GM12878 (cell line): Measurements from ENCODE around the gene SLC12A3. TPM values are rescaled to one million over a fixed set of nuclear protein-coding genes. Genes with fewer than 3 reads are reported as not detected.

Experiments
- ATAC-seq: fragments of 200-7000 bp; cut with Tn5 transposase; 3 replicates; pipeline ENCODE4 v1.9.1; 2020; ENCODE audit warnings: mild to moderate bottlenecking, moderate library complexity
- BruUV-seq: library from RNA; stranded (reverse); fragments of 400-500 nt; replicated peaks from 2 replicates; lab custom pipeline; 2021; lab: Mats Ljungman, UMichigan
- CTCF ChIA-PET: fragments of 300-600 bp; sonication (Branson Sonifier 250); formaldehyde crosslinking; extraction: SDS; loops from one replicate; lab custom pipeline; 2021; ENCODE audit warnings: inconsistent platforms; lab: Yijun Ruan, JAX
- POLR2A ChIA-PET: fragments of 350-600 bp; formaldehyde crosslinking; extraction: SDS; loops from one replicate; lab custom pipeline; 2021; ENCODE audit warnings: inconsistent platforms; lab: Charles Lee
- RAD21 ChIA-PET: fragments of 300-600 bp; sonication (Branson Sonifier 250); formaldehyde crosslinking; loops from one replicate; lab custom pipeline; 2023; ENCODE audit warnings: antibody characterized with exemption; ENCODE audit not compliant: unreplicated experiment; lab: Charles Lee
- SMC1A ChIA-PET: fragments of 300-600 bp; sonication (Branson Sonifier 250); formaldehyde crosslinking; loops from one replicate; lab custom pipeline; 2023; ENCODE audit not compliant: unreplicated experiment, uncharacterized antibody; lab: Charles Lee
- DNase-seq: peaks from one replicate; pipeline ENCODE4 v3.0.0-alpha.2; 2011; ENCODE audit warnings: low read depth, low spot score
- FAIRE-seq: peaks from 3 replicates; lab custom pipeline; 2011; peaks lifted over from hg19 to GRCh38; lab: Jason Lieb, UNC
- H2AFZ ChIP-seq: 2 replicates; pipeline ENCODE4 v1.6.0; 2011; ENCODE audit warnings: low read depth, low read length, control low read depth; ENCODE audit not compliant: control insufficient read depth
- H3K27ac ChIP-seq: 2 replicates; pipeline ENCODE4 v1.5.1; 2011; ENCODE audit warnings: control low read depth; ENCODE audit not compliant: control insufficient read depth, insufficient read depth
- H3K27me3 ChIP-seq, 2 experiments: replicated peaks in 1 of 2; 2 replicates each; pipeline versions ENCODE4 v1.6.0 to v1.6.1; 2011; ENCODE audit warnings: low read length in 1 of 2; ENCODE audit not compliant: control insufficient read depth in 2 of 2, insufficient read depth in 2 of 2
- H3K36me3 ChIP-seq, 2 experiments: 2 replicates each; pipeline ENCODE4 v1.5.1; 2011; ENCODE audit warnings: low read length in 1 of 2; ENCODE audit not compliant: control insufficient read depth in 2 of 2, insufficient read depth in 2 of 2
- H3K4me1 ChIP-seq: 2 replicates; pipeline ENCODE4 v1.6.1; 2011; ENCODE audit warnings: mild to moderate bottlenecking, low read length, moderate library complexity, mixed read lengths; ENCODE audit not compliant: control insufficient read depth, insufficient read depth
- H3K4me2 ChIP-seq: 2 replicates; pipeline ENCODE4 v1.6.0; 2011; ENCODE audit warnings: control low read depth; ENCODE audit not compliant: control insufficient read depth, insufficient read depth
- H3K4me3 ChIP-seq: fragments of 200-600 bp; sonication (generic); 2 replicates; pipeline ENCODE4 v1.5.1; 2016
- H3K79me2 ChIP-seq: 2 replicates; pipeline ENCODE4 v1.6.0; 2011; ENCODE audit warnings: low read length; ENCODE audit not compliant: control insufficient read depth, insufficient read depth
- H3K9ac ChIP-seq: 2 replicates; pipeline ENCODE4 v1.8.0; 2011; ENCODE audit warnings: low read length, control low read depth, mixed read lengths; ENCODE audit not compliant: control insufficient read depth, insufficient read depth
- H3K9me3 ChIP-seq: replicated peaks from 3 replicates; pipeline ENCODE4 v1.5.1; 2011; ENCODE audit warnings: mild to moderate bottlenecking, low read length; ENCODE audit not compliant: control insufficient read depth, insufficient read depth
- H4K20me1 ChIP-seq: 2 replicates; pipeline ENCODE4 v1.6.0; 2011; ENCODE audit not compliant: control insufficient read depth, insufficient read depth
- CEBPB ChIP-seq, 2 experiments: fragments of 150-350 bp in 1 of 2; IDR thresholded peaks; 2 replicates each; pipeline ENCODE4 v1.6.1; 2012 to 2014; ENCODE audit warnings: low read depth in 2 of 2, low read length in 2 of 2, borderline replicate concordance in 1 of 2, inconsistent platforms in 1 of 2
- CREM ChIP-seq: IDR thresholded peaks from 2 replicates; pipeline ENCODE4 v1.6.1; 2014; ENCODE audit warnings: antibody characterized with exemption, low read depth
- FOXK2 ChIP-seq: fragments of 450-650 bp; IDR thresholded peaks from 2 replicates; pipeline ENCODE4 v1.6.1; 2017; ENCODE audit warnings: mild to moderate bottlenecking, moderate library complexity
- HDAC6 ChIP-seq: fragments of 200-600 bp; sonication (generic); IDR thresholded peaks from one replicate; pipeline ENCODE4 v1.8.0; 2017; ENCODE audit warnings: antibody characterized with exemption; ENCODE audit not compliant: unreplicated experiment
- HDGF ChIP-seq: fragments of 450-650 bp; IDR thresholded peaks from 2 replicates; pipeline ENCODE4 v1.6.1; 2016; ENCODE audit warnings: antibody characterized with exemption
- KAT2A ChIP-seq: conservative IDR thresholded peaks from 2 replicates; pipeline ENCODE4 v1.6.1; 2011; ENCODE audit warnings: low read depth, low read length; ENCODE audit not compliant: control insufficient read depth
- KDM1A ChIP-seq: fragments of 200-600 bp; sonication (generic); IDR thresholded peaks from 2 replicates; pipeline ENCODE4 v1.6.1; 2016; ENCODE audit warnings: borderline replicate concordance
- MTA2 ChIP-seq: fragments of 450-650 bp; IDR thresholded peaks from 2 replicates; pipeline ENCODE4 v1.6.1; 2016; ENCODE audit warnings: low read depth, mild to moderate bottlenecking, moderate library complexity
- MTA3 ChIP-seq: IDR thresholded peaks from 2 replicates; pipeline ENCODE4 v1.6.1; 2012; ENCODE audit warnings: low read length, inconsistent platforms, borderline replicate concordance
- NFIC ChIP-seq: IDR thresholded peaks from 2 replicates; pipeline ENCODE4 v1.6.1; 2012; ENCODE audit warnings: low read depth, mild to moderate bottlenecking, inconsistent platforms, low read length, moderate library complexity
- NFXL1 ChIP-seq: fragments of 450-650 bp; IDR thresholded peaks from 2 replicates; pipeline ENCODE4 v1.6.1; 2017; ENCODE audit warnings: antibody characterized with exemption, mild to moderate bottlenecking, borderline replicate concordance
- POLR2AphosphoS5 ChIP-seq: IDR thresholded peaks from 2 replicates; pipeline ENCODE4 v1.6.1; 2011; ENCODE audit warnings: mild to moderate bottlenecking, low read length, inconsistent platforms
- RCOR1 ChIP-seq: conservative IDR thresholded peaks from 2 replicates; pipeline ENCODE4 v1.6.1; 2012; ENCODE audit warnings: low read depth, low read length, improper control_type of control experiment
- STAT3 ChIP-seq: IDR thresholded peaks from 2 replicates; pipeline ENCODE4 v1.6.1; 2011; ENCODE audit warnings: low read depth, low read length, improper control_type of control experiment
- ZBTB33 ChIP-seq: fragments of 450-650 bp; IDR thresholded peaks from 2 replicates; pipeline ENCODE4 v1.6.1; 2017; ENCODE audit warnings: mild to moderate bottlenecking
- ZNF207 ChIP-seq: fragments of 450-650 bp; IDR thresholded peaks from 2 replicates; pipeline ENCODE4 v1.6.1; 2014; ENCODE audit warnings: antibody characterized with exemption, mild to moderate bottlenecking, borderline replicate concordance
- WGBS: methylation state at CpG from one replicate; pipeline ENCODE4 v1.1.6; 2016; ENCODE audit warnings: low lambda C conversion rate; ENCODE audit not compliant: insufficient replicate concordance, insufficient coverage; ENCODE audit errors: missing lambda C conversion rate; 5-methylcytosine and 5-hydroxymethylcytosine counted together
- in situ Hi-C: fragments of 300-500 bp; cut with MboI; formaldehyde crosslinking; loops from 9 replicates; pipeline ENCODE4 v1.14.3; 2018; ENCODE audit warnings: mixed read lengths
- intact Hi-C: fragments of 100-400 bp; cut with micrococcal nuclease; formaldehyde crosslinking; loops from one replicate; pipeline ENCODE4 v1.14.2; 2022; ENCODE audit not compliant: unreplicated experiment
- polyA plus RNA-seq, 11 experiments: library from polyadenylated mRNA; depleted of rRNA in 4 of 11; unstranded in 6 of 11; stranded (reverse) in 5 of 11; fragments of >200 nt; fragmentation: Nextera tagmentation in 4 of 11; fragmentation: Illumina TruSeq in 1 of 11; extraction: Ambion mirVana in 4 of 11; extraction: Trizol in 1 of 11; gene quantifications; 1 replicate in 1 of 11; 2 replicates in 10 of 11; pipeline versions ENCODE4 v1.2.1 to v1.2.3, GENCODE V29; 2011 to 2016; ENCODE audit warnings: inconsistent platforms in 2 of 11, missing spikeins in 2 of 11, low read depth in 1 of 11
- total RNA-seq, 4 experiments: library from RNA; depleted of rRNA in 3 of 4; stranded (reverse); fragments of >200 nt in 3 of 4; fragmentation: Illumina TruSeq in 1 of 4; extraction: Trizol in 1 of 4; gene quantifications; 2 replicates each; pipeline versions ENCODE4 v1.2.1 to v1.2.3, GENCODE V29; 2013 to 2021
- TF ChIP-seq, protein P1 (sequence below): IDR thresholded peaks from 2 replicates; pipeline ENCODE4 v1.6.1; 2011; ENCODE audit warnings: low read depth, mild to moderate bottlenecking, low read length, moderate library complexity, borderline replicate concordance; ENCODE audit errors: extremely low read depth

The SLC12A3 gene
- total and polyA plus RNA-seq, 10 of the 15 experiments (the other 5 are each of a cell fraction or from before 2014, with no cell fraction given): 0.05 to 6.3 (median 3.1) TPM

- ChIA-PET SMC1A (interaction anchor here (1.0 to 31.6 kb wide), 7 partner anchors 14 to 208 kb away, joined by 3 to 604 read pairs (median 5); partner anchors contain the start of gene NLRC5), RAD21 (interaction anchor here (0.5 to 16.8 kb wide), 4 partner anchors 21 to 651 kb away, joined by 3 to 376 read pairs (median 4); partner anchors contain the start of gene NLRC5), POLR2A (interaction anchor here (0.6 to 1.5 kb wide), 2 partner anchors 16 to 50 kb away, joined by 3 to 4 read pairs; no protein-coding TSS in a partner anchor), CTCF (interaction anchor here (0.9 to 17.5 kb wide), 8 partner anchors 9 to 95 kb away, joined by 3 to 420 read pairs (median 82); partner anchors contain the start of genes NLRC5 and SLC12A3)
- no peak for FAIRE-seq
- no peak overlapping the region for H3K27ac ChIP-seq
- H4K20me1 ChIP-seq: no peaks in the 10 kb centered on the region
- no peak overlapping the region for H3K4me2 ChIP-seq
- H3K36me3 ChIP-seq: no peaks in the 10 kb centered on the region
- intact Hi-C loops: loop anchor here (5.0 kb wide), 1 partner anchor 36 kb away; no protein-coding TSS in a partner anchor
- H3K9ac ChIP-seq: no peak overlapping the region
- H3K79me2 ChIP-seq: no peaks in the 10 kb centered on the region
- no peaks in the 10 kb centered on the region for H3K27me3 ChIP-seq
- no peak for ATAC-seq
- TF ChIP-seq FOXK2: no peak
- TF ChIP-seq ZBTB33: no peak
- TF ChIP-seq, protein P1, sequence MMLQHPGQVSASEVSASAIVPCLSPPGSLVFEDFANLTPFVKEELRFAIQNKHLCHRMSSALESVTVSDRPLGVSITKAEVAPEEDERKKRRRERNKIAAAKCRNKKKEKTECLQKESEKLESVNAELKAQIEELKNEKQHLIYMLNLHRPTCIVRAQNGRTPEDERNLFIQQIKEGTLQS: no peak
- no peak for TF ChIP-seq HDAC6
- TF ChIP-seq KAT2A: no peak
- TF ChIP-seq KDM1A: no peak
- no peak for TF ChIP-seq NFIC
- no peak for TF ChIP-seq STAT3
- TF ChIP-seq RCOR1: no peak
- TF ChIP-seq POLR2AphosphoS5: no peak
- TF ChIP-seq HDGF: no peak
- TF ChIP-seq ZNF207: no peak
- TF ChIP-seq MTA2: no peak
- TF ChIP-seq CEBPB (IDR thresholded peaks at IDR 0.05; ENCODE audit: borderline replicate concordance in 1 of 2, low read depth in 2 of 2, low read length in 2 of 2): no peak
- TF ChIP-seq CREM: no peak
- TF ChIP-seq NFXL1: no peak
- TF ChIP-seq MTA3: no peak
- BruUV-seq: no TSS peak
- no peak overlapping the region for H3K4me3 ChIP-seq
- H3K4me1 ChIP-seq: peaks cover 7% of the 10 kb centered on the region
- H2AFZ ChIP-seq: no peak overlapping the region
- no peaks in the 10 kb centered on the region for H3K9me3 ChIP-seq
- no peak for DNase-seq
- WGBS: 61% methylated on average over 3 of the region's 3 CpGs
- in situ Hi-C loops: loop anchor here (5.0 kb wide), 1 partner anchor 211 kb away; no protein-coding TSS in a partner anchor
Observed at GRCh38 chr16:56961386-56961785, 96.4 kb downstream of the SLC12A3 start.
